Mesothelial cell of epicardium (in vitro differentiated cells): ENCODE measurements around the gene AFAP1. TPM values are rescaled to one million over a fixed set of nuclear protein-coding genes. Genes with fewer than 3 reads are reported as not detected.

ENCODE experiments used
- DNase-seq, 2 experiments: peaks; one replicate each; pipeline ENCODE4 v3.0.0; 2021; ENCODE audit warnings: low spot score in 2 of 2; ENCODE audit not compliant: unreplicated experiment in 2 of 2
- H3K27ac Mint-ChIP-seq: 2 replicates; pipeline ENCODE4 v1.8.0; 2021; ENCODE audit warnings: mixed read lengths
- H3K27me3 Mint-ChIP-seq: 2 replicates; pipeline ENCODE4 v1.8.0; 2021; ENCODE audit warnings: low read depth, mixed read lengths
- H3K36me3 Mint-ChIP-seq: 2 replicates; pipeline ENCODE4 v1.8.0; 2021; ENCODE audit warnings: mixed read lengths
- H3K4me1 Mint-ChIP-seq: 2 replicates; pipeline ENCODE4 v1.8.0; 2021; ENCODE audit warnings: mixed read lengths
- H3K4me3 Mint-ChIP-seq: 2 replicates; pipeline ENCODE4 v1.8.0; 2021; ENCODE audit warnings: mild to moderate bottlenecking, moderate library complexity, mixed read lengths
- H3K9me3 Mint-ChIP-seq: 2 replicates; pipeline ENCODE4 v1.8.0; 2021; ENCODE audit warnings: mixed read lengths
- total RNA-seq: library from RNA; stranded (reverse); gene quantifications from 3 replicates; pipeline ENCODE4 v1.2.1, GENCODE V29; 2021
- TF ChIP-seq, protein P1 (sequence below): fragments of 200-600 bp; sonication (generic); IDR thresholded peaks from one replicate; pipeline ENCODE4 v1.5.0; 2021; ENCODE audit warnings: antibody characterized with exemption; ENCODE audit not compliant: unreplicated experiment

Gene AFAP1
- total RNA-seq, 1 donor from 2014 or later, result 82.4 TPM

DNA sequence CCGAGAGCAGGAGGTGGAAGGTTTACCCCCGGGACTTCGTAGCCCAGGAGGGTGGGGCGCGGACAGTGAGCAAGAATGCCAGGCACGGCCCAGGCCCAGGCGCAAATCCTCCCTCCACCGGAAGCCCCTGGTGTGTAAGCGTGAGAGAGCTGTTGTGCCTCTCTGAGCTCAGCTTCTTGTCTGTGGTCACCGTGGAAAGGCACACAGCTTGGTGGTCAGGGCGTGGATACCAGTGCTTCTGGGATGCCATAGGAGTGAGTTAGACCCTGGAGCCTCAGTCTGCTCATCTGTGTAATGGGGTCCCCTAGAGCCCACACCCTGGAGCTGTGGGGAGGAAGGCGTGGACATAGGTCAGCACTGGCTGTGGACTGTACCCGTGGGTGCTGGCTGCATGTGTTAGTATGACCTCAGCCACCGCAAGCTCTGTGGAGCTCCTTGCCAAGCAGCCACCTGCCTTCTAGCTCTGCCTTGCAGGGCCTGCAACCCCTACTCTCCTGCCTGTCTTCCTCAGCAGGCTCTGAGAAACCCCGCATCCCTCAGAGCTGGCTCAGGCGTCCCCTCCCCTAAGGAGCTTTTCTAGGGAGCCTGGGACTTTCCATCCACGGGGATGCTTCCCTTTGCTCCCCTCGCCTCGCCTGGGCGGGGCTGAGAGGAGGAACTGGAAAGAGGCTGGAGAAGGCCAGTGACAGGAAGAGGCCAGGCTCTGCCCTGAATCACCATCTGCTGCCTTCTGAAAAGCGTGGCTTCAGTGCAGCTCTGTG, 28.0 kb upstream of the AFAP1 start:
- Mint-ChIP-seq H3K9me3 (no peaks in the 10 kb centered on the region), H3K4me1 (peaks cover 74% of the 10 kb centered on the region), H3K27me3 (no peaks in the 10 kb centered on the region), H3K4me3 (no peak overlapping the region), H3K36me3 (no peaks in the 10 kb centered on the region), H3K27ac (peak overlapping the region; percentile 76)
- DNase-seq, result no peak
- TF ChIP-seq, protein P1, sequence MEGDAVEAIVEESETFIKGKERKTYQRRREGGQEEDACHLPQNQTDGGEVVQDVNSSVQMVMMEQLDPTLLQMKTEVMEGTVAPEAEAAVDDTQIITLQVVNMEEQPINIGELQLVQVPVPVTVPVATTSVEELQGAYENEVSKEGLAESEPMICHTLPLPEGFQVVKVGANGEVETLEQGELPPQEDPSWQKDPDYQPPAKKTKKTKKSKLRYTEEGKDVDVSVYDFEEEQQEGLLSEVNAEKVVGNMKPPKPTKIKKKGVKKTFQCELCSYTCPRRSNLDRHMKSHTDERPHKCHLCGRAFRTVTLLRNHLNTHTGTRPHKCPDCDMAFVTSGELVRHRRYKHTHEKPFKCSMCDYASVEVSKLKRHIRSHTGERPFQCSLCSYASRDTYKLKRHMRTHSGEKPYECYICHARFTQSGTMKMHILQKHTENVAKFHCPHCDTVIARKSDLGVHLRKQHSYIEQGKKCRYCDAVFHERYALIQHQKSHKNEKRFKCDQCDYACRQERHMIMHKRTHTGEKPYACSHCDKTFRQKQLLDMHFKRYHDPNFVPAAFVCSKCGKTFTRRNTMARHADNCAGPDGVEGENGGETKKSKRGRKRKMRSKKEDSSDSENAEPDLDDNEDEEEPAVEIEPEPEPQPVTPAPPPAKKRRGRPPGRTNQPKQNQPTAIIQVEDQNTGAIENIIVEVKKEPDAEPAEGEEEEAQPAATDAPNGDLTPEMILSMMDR, result no peak

DNA sequence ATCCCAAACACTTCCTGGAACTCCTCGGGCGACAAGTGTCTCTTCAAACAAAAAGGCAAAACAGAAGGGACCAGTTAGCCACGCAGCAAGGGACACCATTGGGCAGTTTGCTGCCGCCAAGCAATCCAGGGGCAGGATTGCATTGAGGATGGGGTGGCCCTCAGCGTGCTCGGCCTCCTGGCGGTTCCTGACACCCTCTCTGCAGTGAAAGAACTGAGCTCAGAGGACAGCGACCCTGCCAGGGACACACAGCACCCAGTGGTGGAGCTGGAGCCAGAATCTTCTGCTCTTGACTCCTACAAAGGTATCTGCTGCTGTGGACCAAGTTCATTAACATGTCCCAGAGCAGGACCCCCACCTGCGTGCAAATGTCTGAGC, 27.4 kb upstream of the AFAP1 start:
- TF ChIP-seq, protein P1, result no peak
- H3K27ac Mint-ChIP-seq, result peak overlapping the region; percentile 36
- H3K9me3 Mint-ChIP-seq, result no peaks in the 10 kb centered on the region
- H3K36me3 Mint-ChIP-seq, result no peaks in the 10 kb centered on the region
- H3K4me1 Mint-ChIP-seq, result peaks cover 70% of the 10 kb centered on the region
- H3K4me3 Mint-ChIP-seq, result no peak overlapping the region
- DNase-seq, result no peak
- no peaks in the 10 kb centered on the region for H3K27me3 Mint-ChIP-seq

DNA sequence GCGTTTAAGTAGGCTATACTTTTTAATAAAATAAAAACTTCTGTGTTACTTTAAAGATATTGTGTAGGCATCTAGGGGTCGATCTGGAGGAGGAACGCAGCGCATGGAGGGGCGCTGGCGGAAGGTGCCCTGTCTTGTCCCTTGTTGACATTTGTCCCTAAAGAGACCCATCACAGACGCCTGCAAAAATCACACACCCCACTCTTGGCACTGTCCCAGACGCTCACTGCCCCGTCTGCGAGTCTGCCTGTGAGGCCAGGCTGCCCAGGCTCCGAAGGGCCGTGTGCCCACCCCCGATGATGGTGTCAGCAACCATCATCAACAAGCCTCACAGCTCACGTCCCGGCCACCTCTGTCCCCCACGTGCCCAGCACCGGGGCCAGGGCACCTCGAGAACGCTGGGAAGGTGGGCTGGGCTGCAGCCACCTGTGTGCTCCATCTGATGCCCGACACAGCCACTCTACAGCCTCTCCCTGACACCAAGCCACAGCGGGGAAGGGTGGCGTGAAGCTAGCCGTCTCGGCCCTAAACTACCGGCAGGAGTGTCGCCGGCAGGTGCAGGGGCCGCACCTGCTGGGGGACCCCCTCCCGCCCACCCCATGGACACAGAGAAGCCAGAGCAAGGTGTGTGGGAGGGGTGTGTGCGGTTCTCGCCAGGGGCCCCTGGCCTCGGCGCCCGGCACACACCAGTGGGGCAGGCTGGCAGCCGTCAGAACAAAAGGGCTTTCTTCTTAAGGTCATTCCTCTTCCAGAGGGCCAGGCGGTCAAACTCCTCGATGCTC, 26.8 kb upstream of the AFAP1 start:
- DNase-seq, result no peak
- H3K9me3 Mint-ChIP-seq, result no peaks in the 10 kb centered on the region
- no peaks in the 10 kb centered on the region for H3K36me3 Mint-ChIP-seq
- TF ChIP-seq, protein P1, result no peak
- H3K4me3 Mint-ChIP-seq, result no peak overlapping the region
- H3K27ac Mint-ChIP-seq, result peak overlapping the region; percentile 86
- no peaks in the 10 kb centered on the region for H3K27me3 Mint-ChIP-seq
- peaks cover 66% of the 10 kb centered on the region for H3K4me1 Mint-ChIP-seq

DNA sequence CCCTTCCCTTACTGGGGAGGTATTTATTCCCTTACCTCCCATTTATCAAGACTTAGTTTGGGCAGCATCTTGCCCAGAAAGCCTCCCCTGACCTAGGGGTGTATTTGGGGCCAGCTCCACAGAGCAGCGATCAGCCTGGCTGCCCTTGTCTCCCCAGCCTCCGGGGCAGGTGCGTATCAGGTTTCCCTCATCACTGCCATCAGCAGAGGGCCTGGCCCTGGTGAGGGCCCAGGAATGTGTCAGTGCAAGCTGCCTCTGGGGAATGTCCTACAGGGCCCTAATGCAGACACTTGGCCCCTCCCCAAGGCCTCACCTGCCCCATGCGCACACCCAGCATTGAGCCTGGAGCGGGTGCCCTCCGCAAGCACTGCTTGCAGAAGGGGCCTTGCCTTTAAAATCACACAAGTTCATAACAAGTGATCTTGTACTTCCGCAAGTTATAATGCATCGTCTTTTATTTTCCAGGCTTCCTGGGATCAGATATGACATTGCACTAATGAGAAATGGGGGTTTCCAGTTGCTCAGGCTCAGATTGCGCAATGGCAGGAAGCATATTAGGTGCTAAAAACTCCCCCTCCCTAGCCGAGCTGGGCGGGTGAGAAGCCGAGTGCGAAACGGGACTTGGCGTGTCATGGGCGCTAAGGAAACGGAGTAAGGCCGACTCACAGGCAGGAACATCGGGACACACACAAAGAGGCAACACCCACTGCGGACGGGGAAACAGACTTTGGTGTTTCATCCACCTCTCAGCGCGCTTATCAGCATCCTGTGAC, 25.4 kb upstream of the AFAP1 start:
- H3K27me3 Mint-ChIP-seq, result no peaks in the 10 kb centered on the region
- H3K9me3 Mint-ChIP-seq, result no peaks in the 10 kb centered on the region
- no peak overlapping the region for H3K4me3 Mint-ChIP-seq
- no peak for DNase-seq
- H3K27ac Mint-ChIP-seq, result peak overlapping the region; percentile 86
- H3K36me3 Mint-ChIP-seq, result no peaks in the 10 kb centered on the region
- peaks cover 64% of the 10 kb centered on the region for H3K4me1 Mint-ChIP-seq
- TF ChIP-seq, protein P1, result no peak

DNA sequence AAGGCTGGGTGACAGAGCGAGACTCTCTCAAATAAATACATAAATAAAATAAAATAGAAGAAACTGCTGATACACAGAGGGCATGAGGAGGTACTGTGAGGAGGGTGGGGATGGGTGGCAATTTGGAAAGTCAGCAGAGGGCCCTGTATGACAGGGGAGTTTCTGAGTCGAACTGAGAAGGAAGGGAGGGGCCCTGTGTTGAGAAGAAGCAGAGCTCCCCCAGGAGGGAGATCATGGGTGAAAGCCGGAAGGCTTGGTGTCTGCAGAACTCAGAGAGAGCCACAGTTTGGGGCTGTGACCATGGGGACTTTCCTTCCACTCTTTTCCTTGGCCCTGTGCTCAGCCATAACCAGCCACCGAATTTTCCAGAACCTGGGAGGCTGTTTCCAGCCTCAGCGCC, 24.8 kb upstream of the AFAP1 start:
- Mint-ChIP-seq H3K9me3 (no peaks in the 10 kb centered on the region), H3K4me1 (peaks cover 58% of the 10 kb centered on the region), H3K36me3 (no peaks in the 10 kb centered on the region), H3K4me3 (no peak overlapping the region), H3K27ac (peak overlapping the region; percentile 86), H3K27me3 (no peaks in the 10 kb centered on the region)
- TF ChIP-seq, protein P1, result no peak
- DNase-seq, result no peak
